Retinal pigment epithelial cell (primary cell): ENCODE measurements around the gene ARFGAP1.
A peak's percentile ranks its signal among the peaks of the same experiment; 100 is the strongest.

Source experiments
- DNase-seq: peaks from one replicate; pipeline ENCODE4 v3.0.0-alpha.2; 2010; ENCODE audit warnings: low read depth
- H3K4me3 ChIP-seq: 2 replicates; pipeline ENCODE4 v1.5.1; 2011; ENCODE audit warnings: mild to moderate bottlenecking, low read length, control low read depth, moderate library complexity
- CTCF ChIP-seq: conservative IDR thresholded peaks from 2 replicates; pipeline ENCODE4 v1.5.1; 2011; ENCODE audit warnings: low read depth, low read length, control low read depth, inconsistent platforms

The ARFGAP1 gene

GRCh38 chr20:63287697-63288580 lies 15.3 kb downstream of the ARFGAP1 start:
- DNase-seq: no peak
- H3K4me3 ChIP-seq: no peak overlapping the region
- TF ChIP-seq CTCF: no peak

- no peak for TF ChIP-seq CTCF
- no peak overlapping the region for H3K4me3 ChIP-seq
- no peak for DNase-seq
These were observed 16.1 kb downstream of the ARFGAP1 start for GRCh38 chr20:63288581-63289251.

- DNase-seq: no peak
- H3K4me3 ChIP-seq: no peak overlapping the region
- TF ChIP-seq CTCF: no peak
These were observed 16.9 kb downstream of the ARFGAP1 start for GRCh38 chr20:63289311-63290135.

- TF ChIP-seq CTCF: no peak
- no peak overlapping the region for H3K4me3 ChIP-seq
- DNase-seq: no peak
These were observed 17.6 kb downstream of the ARFGAP1 start for GRCh38 chr20:63290136-63290676.

GRCh38 chr20:63290677-63291472 lies 18.3 kb downstream of the ARFGAP1 start:
- no peak overlapping the region for H3K4me3 ChIP-seq
- DNase-seq: no peak
- TF ChIP-seq CTCF: peak; percentile 73

GRCh38 chr20:63291811-63292210 lies 19.2 kb downstream of the ARFGAP1 start:
- H3K4me3 ChIP-seq: no peak overlapping the region
- TF ChIP-seq CTCF: no peak
- DNase-seq: no peak
